H9 (cell line): ENCODE measurements around the gene DIS3L2. TPM values are rescaled to one million over a fixed set of nuclear protein-coding genes. Genes with fewer than 3 reads are reported as not detected.

Experiments used
- DNase-seq: peaks from one replicate; pipeline ENCODE4 v3.0.0-alpha.2; 2017
- H2AFZ ChIP-seq: one replicate; pipeline ENCODE4 v1.6.1; 2013; ENCODE audit warnings: mild to moderate bottlenecking, low read length, control low read depth, moderate library complexity
- H2AK5ac ChIP-seq: 2 replicates; pipeline ENCODE4 v1.6.1; 2013; ENCODE audit warnings: low read length, control low read depth, mixed read lengths; ENCODE audit not compliant: insufficient read length
- H2BK120ac ChIP-seq: one replicate; pipeline ENCODE4 v1.6.1; 2013; ENCODE audit warnings: low read depth, mild to moderate bottlenecking, low read length, control low read depth, inconsistent platforms; ENCODE audit not compliant: poor library complexity, severe bottlenecking
- H2BK12ac ChIP-seq: 2 replicates; pipeline ENCODE4 v1.6.1; 2013; ENCODE audit warnings: low read length, control low read depth, mixed read lengths, low read depth; ENCODE audit not compliant: insufficient read length
- H2BK15ac ChIP-seq: 2 replicates; pipeline ENCODE4 v1.6.1; 2013; ENCODE audit warnings: low read depth, low read length, control low read depth
- H2BK20ac ChIP-seq: one replicate; pipeline ENCODE4 v1.6.1; 2013; ENCODE audit warnings: low read depth, mild to moderate bottlenecking, low read length, control low read depth, inconsistent platforms; ENCODE audit not compliant: poor library complexity, severe bottlenecking
- H2BK5ac ChIP-seq: 2 replicates; pipeline ENCODE4 v1.6.1; 2013; ENCODE audit warnings: low read length, control low read depth, mixed read lengths; ENCODE audit not compliant: insufficient read length
- H3K14ac ChIP-seq: 2 replicates; pipeline ENCODE4 v1.6.1; 2013; ENCODE audit warnings: low read length, control low read depth; ENCODE audit not compliant: insufficient read depth
- H3K18ac ChIP-seq: 2 replicates; pipeline ENCODE4 v1.6.1; 2013; ENCODE audit warnings: low read depth, mild to moderate bottlenecking, mixed read lengths, low read length, control low read depth; ENCODE audit not compliant: insufficient read length
- H3K23ac ChIP-seq: 2 replicates; pipeline ENCODE4 v1.6.1; 2013; ENCODE audit warnings: low read length, control low read depth, mixed read lengths, low read depth; ENCODE audit not compliant: insufficient read length
- H3K23me2 ChIP-seq: 2 replicates; pipeline ENCODE4 v1.6.1; 2013; ENCODE audit warnings: low read depth, mild to moderate bottlenecking, mixed read lengths, low read length, control low read depth; ENCODE audit not compliant: insufficient read length, poor library complexity, severe bottlenecking
- H3K27ac ChIP-seq: 2 replicates; pipeline ENCODE4 v1.5.1; 2013; ENCODE audit warnings: low read length, control low read depth, mixed read lengths, low read depth; ENCODE audit not compliant: insufficient read length
- H3K27me3 ChIP-seq: 2 replicates; pipeline ENCODE4 v1.6.1; 2013; ENCODE audit warnings: low read length, control low read depth, inconsistent platforms; ENCODE audit not compliant: insufficient read depth
- H3K4ac ChIP-seq: 2 replicates; pipeline ENCODE4 v1.6.1; 2013; ENCODE audit warnings: low read depth, mild to moderate bottlenecking, control low read depth, inconsistent platforms, low read length, moderate library complexity
- H3K4me1 ChIP-seq: 2 replicates; pipeline ENCODE4 v1.6.1; 2013; ENCODE audit warnings: low read length, control low read depth, inconsistent platforms; ENCODE audit not compliant: insufficient read depth
- H3K4me2 ChIP-seq: 2 replicates; pipeline ENCODE4 v1.6.1; 2013; ENCODE audit warnings: low read length, control low read depth, mixed read lengths; ENCODE audit not compliant: insufficient read length, insufficient read depth
- H3K56ac ChIP-seq: 2 replicates; pipeline ENCODE4 v1.6.1; 2013; ENCODE audit warnings: low read depth, mild to moderate bottlenecking, mixed read lengths, low read length, control low read depth; ENCODE audit not compliant: insufficient read length
- H3K79me1 ChIP-seq: 2 replicates; pipeline ENCODE4 v1.6.1; 2013; ENCODE audit warnings: low read depth, mild to moderate bottlenecking, moderate library complexity, low read length, control low read depth, inconsistent platforms; ENCODE audit not compliant: insufficient read depth, poor library complexity, severe bottlenecking
- H3K79me2 ChIP-seq: 2 replicates; pipeline ENCODE4 v1.6.1; 2013; ENCODE audit warnings: low read length, control low read depth, inconsistent platforms; ENCODE audit not compliant: insufficient read depth
- H3K9ac ChIP-seq: 2 replicates; pipeline ENCODE4 v1.6.1; 2013; ENCODE audit warnings: low read length, control low read depth, mixed read lengths; ENCODE audit not compliant: insufficient read length; ENCODE audit errors: extremely low read depth
- H3K9me3 ChIP-seq: one replicate; pipeline ENCODE4 v1.6.1; 2013; ENCODE audit warnings: low read depth, low read length, inconsistent platforms; ENCODE audit not compliant: control insufficient read depth
- H3T11ph ChIP-seq: one replicate; pipeline ENCODE4 v1.6.1; 2013; ENCODE audit warnings: mild to moderate bottlenecking, low read length, control low read depth, inconsistent platforms
- H4K20me1 ChIP-seq: one replicate; pipeline ENCODE4 v1.6.1; 2013; ENCODE audit not compliant: control insufficient read depth, insufficient read length, insufficient read depth
- H4K5ac ChIP-seq: 2 replicates; pipeline ENCODE4 v1.6.1; 2013; ENCODE audit warnings: low read depth, mild to moderate bottlenecking, mixed read lengths, low read length, control low read depth; ENCODE audit not compliant: insufficient read length
- H4K8ac ChIP-seq: replicated peaks from 2 replicates; pipeline ENCODE4 v1.6.1; 2013; ENCODE audit warnings: low read length, control low read depth, mixed read lengths, low read depth; ENCODE audit not compliant: insufficient read length
- H4K91ac ChIP-seq: 2 replicates; pipeline ENCODE4 v1.6.1; 2013; ENCODE audit warnings: low read depth, mild to moderate bottlenecking, moderate library complexity, mixed read lengths, low read length, control low read depth; ENCODE audit not compliant: insufficient read length
- H3K27ac Mint-ChIP-seq, 3 experiments: 2 replicates in 2 of 3; 3 replicates in 1 of 3; pipeline ENCODE4 v1.8.0; 2020 to 2021; ENCODE audit warnings: mixed read lengths in 3 of 3, mild to moderate bottlenecking in 1 of 3, moderate library complexity in 1 of 3
- H3K27me3 Mint-ChIP-seq: 2 replicates; pipeline ENCODE4 v1.8.0; 2021; ENCODE audit warnings: low read depth, mild to moderate bottlenecking, moderate library complexity, mixed read lengths
- H3K36me3 Mint-ChIP-seq, 3 experiments: 2 replicates in 2 of 3; 3 replicates in 1 of 3; pipeline ENCODE4 v1.8.0; 2020 to 2021; ENCODE audit warnings: low read depth in 3 of 3, mixed read lengths in 3 of 3; ENCODE audit not compliant: insufficient read depth in 1 of 3
- H3K4me1 Mint-ChIP-seq, 2 experiments: 2 replicates each; pipeline ENCODE4 v1.8.0; 2020; ENCODE audit warnings: mixed read lengths in 2 of 2
- H3K4me3 Mint-ChIP-seq, 2 experiments: 2 replicates in 1 of 2; 3 replicates in 1 of 2; pipeline ENCODE4 v1.8.0; 2020 to 2021; ENCODE audit warnings: mild to moderate bottlenecking in 2 of 2, mixed read lengths in 2 of 2, moderate library complexity in 1 of 2
- H3K9me3 Mint-ChIP-seq, 2 experiments: 2 replicates in 1 of 2; 3 replicates in 1 of 2; pipeline ENCODE4 v1.8.0; 2020; ENCODE audit warnings: mild to moderate bottlenecking in 2 of 2, mixed read lengths in 2 of 2, moderate library complexity in 1 of 2
- WGBS: extraction: QIAGEN DNeasy Blood & Tissue Kit; methylation state at CpG from one replicate; pipeline ENCODE4 v1.1.7; 2013; ENCODE audit warnings: missing lambda C conversion rate, low lambda C conversion rate, mixed read lengths; ENCODE audit not compliant: insufficient read length; ENCODE audit errors: extremely low coverage; 5-methylcytosine and 5-hydroxymethylcytosine counted together
- total RNA-seq: library from RNA; stranded (reverse); gene quantifications from 2 replicates; pipeline ENCODE4 v1.2.1, GENCODE V29; 2021
- TF ChIP-seq, protein P1 (sequence below): fragments of 200-600 bp; sonication (generic); conservative IDR thresholded peaks from 3 replicates; pipeline ENCODE4 v1.8.0; 2021; ENCODE audit warnings: antibody characterized with exemption, mild to moderate bottlenecking

DIS3L2 gene
- total RNA-seq, 1 experiment from 2014 or later: 28.1 TPM

GRCh38 chr2:231942180-231942579 is 19.3 kb upstream of the DIS3L2 start:
- no peaks in the 10 kb centered on the region for H3K79me2 ChIP-seq
- no peak overlapping the region for H3K4me2 ChIP-seq
- H3K23ac ChIP-seq: no peak overlapping the region
- Mint-ChIP-seq H3K4me3 (no peak overlapping the region), H3K9me3 (no peaks in the 10 kb centered on the region), H3K27me3 (no peaks in the 10 kb centered on the region; the same call in 1 of the 2 replicates), H3K4me1 (no peaks in the 10 kb centered on the region), H3K27ac (no peak overlapping the region), H3K36me3 (no peaks in the 10 kb centered on the region)
- no peaks in the 10 kb centered on the region for H3K79me1 ChIP-seq
- no peak overlapping the region for H3T11ph ChIP-seq
- no peak overlapping the region for H2BK12ac ChIP-seq
- H4K20me1 ChIP-seq: no peaks in the 10 kb centered on the region
- no peaks in the 10 kb centered on the region for H3K9me3 ChIP-seq
- no peaks in the 10 kb centered on the region for H3K23me2 ChIP-seq
- H2BK5ac ChIP-seq: no peak overlapping the region
- H4K91ac ChIP-seq: no peak overlapping the region
- no peak overlapping the region for H4K5ac ChIP-seq
- no peak overlapping the region for H2BK120ac ChIP-seq
- WGBS: no CpG with 5 or more reads among the region's 6 CpGs
- H3K18ac ChIP-seq: no peak overlapping the region
- no peak overlapping the region for H3K4ac ChIP-seq
- H3K4me1 ChIP-seq: no peaks in the 10 kb centered on the region
- H2AK5ac ChIP-seq: no peak overlapping the region
- TF ChIP-seq, protein P1, sequence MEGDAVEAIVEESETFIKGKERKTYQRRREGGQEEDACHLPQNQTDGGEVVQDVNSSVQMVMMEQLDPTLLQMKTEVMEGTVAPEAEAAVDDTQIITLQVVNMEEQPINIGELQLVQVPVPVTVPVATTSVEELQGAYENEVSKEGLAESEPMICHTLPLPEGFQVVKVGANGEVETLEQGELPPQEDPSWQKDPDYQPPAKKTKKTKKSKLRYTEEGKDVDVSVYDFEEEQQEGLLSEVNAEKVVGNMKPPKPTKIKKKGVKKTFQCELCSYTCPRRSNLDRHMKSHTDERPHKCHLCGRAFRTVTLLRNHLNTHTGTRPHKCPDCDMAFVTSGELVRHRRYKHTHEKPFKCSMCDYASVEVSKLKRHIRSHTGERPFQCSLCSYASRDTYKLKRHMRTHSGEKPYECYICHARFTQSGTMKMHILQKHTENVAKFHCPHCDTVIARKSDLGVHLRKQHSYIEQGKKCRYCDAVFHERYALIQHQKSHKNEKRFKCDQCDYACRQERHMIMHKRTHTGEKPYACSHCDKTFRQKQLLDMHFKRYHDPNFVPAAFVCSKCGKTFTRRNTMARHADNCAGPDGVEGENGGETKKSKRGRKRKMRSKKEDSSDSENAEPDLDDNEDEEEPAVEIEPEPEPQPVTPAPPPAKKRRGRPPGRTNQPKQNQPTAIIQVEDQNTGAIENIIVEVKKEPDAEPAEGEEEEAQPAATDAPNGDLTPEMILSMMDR: no peak
- no peak overlapping the region for H3K14ac ChIP-seq
- no peak for DNase-seq
- H2BK15ac ChIP-seq: no peak overlapping the region
- no peak overlapping the region for H3K9ac ChIP-seq
- H3K27ac ChIP-seq: no peak overlapping the region
- H2AFZ ChIP-seq: no peak overlapping the region
- H4K8ac ChIP-seq: no peak overlapping the region
- H3K56ac ChIP-seq: no peak overlapping the region
- no peaks in the 10 kb centered on the region for H3K27me3 ChIP-seq
- no peak overlapping the region for H2BK20ac ChIP-seq
